AG09309 (cell line): ENCODE data around the gene FAXC.

ENCODE experiments used
- DNase-seq: peaks from one replicate; pipeline ENCODE4 v3.0.0-alpha.2; 2010; ENCODE audit warnings: low read depth
- H3K4me3 ChIP-seq: 2 replicates; pipeline ENCODE4 v1.5.1; 2011; ENCODE audit warnings: mild to moderate bottlenecking, low read depth, low read length, moderate library complexity; ENCODE audit not compliant: control insufficient read depth
- TF ChIP-seq, protein P1 (sequence below): IDR thresholded peaks from 2 replicates; pipeline ENCODE4 v1.5.1; 2011; ENCODE audit warnings: mild to moderate bottlenecking, low read depth, low read length, inconsistent platforms; ENCODE audit not compliant: insufficient read depth, control insufficient read depth; ENCODE audit errors: missing control alignments

The FAXC gene

DNA sequence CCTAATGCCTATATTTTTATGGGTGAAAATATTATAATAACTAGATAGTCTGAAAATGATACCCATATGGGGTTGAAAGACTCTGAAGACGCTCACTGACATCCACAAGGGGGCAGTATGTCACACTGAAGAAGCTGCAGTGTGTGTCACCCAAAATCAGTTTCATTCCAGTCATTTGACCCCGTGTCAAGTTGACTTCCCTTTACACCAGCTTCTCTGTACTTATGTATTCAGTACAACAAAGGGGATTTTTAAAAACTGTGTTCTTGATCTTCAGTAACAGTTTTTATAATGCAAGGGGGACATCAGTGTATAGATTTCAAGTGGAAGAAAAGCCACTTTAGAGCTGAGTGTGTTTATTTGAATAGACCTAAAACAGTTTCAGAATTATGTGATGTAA lies 19.3 kb downstream of the FAXC start:
- TF ChIP-seq, protein P1, sequence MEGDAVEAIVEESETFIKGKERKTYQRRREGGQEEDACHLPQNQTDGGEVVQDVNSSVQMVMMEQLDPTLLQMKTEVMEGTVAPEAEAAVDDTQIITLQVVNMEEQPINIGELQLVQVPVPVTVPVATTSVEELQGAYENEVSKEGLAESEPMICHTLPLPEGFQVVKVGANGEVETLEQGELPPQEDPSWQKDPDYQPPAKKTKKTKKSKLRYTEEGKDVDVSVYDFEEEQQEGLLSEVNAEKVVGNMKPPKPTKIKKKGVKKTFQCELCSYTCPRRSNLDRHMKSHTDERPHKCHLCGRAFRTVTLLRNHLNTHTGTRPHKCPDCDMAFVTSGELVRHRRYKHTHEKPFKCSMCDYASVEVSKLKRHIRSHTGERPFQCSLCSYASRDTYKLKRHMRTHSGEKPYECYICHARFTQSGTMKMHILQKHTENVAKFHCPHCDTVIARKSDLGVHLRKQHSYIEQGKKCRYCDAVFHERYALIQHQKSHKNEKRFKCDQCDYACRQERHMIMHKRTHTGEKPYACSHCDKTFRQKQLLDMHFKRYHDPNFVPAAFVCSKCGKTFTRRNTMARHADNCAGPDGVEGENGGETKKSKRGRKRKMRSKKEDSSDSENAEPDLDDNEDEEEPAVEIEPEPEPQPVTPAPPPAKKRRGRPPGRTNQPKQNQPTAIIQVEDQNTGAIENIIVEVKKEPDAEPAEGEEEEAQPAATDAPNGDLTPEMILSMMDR: peak; percentile 86
- peak; percentile 38 for DNase-seq
- H3K4me3 ChIP-seq: no peak overlapping the region

DNA sequence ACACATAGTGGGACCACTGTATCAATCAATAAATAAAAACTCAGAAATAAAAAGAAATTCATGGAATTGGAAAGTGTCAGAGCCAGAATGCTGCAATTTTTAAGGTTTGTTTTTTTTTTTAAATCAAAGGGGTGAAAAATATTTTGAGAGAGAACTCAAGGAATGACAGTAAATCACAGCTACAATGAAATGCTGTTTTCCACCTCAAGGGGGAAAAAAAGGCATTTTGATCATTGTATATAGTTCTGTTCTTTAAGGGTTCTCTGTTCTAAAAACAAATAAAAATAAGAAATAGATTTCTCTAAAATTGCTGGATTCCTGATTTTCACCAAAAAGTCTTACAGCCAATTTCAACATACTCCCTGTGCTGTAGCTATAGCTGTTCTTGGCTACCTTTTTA lies 24.5 kb downstream of the FAXC start:
- H3K4me3 ChIP-seq: no peak overlapping the region
- TF ChIP-seq, protein P1: no peak
- no peak for DNase-seq

DNA sequence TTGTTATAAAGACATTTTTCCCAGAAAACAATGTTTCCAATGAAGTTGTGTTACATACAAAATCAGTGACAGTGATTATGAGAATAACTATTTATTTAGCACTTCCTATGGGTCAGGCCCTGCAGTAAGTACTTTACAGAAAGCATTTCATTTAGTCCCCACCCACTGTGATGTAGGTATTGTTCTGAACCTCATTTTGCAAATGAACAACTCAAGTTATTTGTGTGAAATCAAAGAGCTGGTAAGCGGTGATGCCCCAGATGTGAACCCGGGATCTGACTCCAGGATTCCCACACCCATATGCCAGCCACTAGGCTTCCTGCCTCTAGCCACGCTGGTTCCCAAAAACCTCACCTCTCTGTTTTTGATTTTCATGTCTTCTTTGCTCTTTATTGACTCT lies 30.9 kb downstream of the FAXC start:
- no peak for DNase-seq
- TF ChIP-seq, protein P1: no peak
- no peak overlapping the region for H3K4me3 ChIP-seq

DNA sequence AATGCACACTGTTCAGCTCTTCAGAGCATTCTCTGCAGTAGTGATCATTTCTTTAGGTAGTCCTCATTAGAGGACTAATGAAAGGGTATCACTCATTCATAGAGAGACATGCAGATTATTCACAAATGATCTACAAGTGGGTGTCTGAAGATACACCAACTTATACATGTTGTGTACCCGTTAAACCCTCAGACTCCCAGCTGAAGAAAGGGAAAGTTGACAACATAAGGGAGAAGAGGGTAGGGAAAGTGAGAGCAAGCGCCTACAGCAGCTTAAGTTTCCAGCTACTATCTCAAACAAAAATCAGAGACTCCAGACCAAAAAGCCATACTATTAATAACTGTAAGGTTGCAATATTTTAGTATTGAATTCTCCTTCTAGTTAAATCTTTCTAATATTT lies 37.1 kb downstream of the FAXC start:
- TF ChIP-seq, protein P1: no peak
- H3K4me3 ChIP-seq: no peak overlapping the region
- DNase-seq: no peak

DNA sequence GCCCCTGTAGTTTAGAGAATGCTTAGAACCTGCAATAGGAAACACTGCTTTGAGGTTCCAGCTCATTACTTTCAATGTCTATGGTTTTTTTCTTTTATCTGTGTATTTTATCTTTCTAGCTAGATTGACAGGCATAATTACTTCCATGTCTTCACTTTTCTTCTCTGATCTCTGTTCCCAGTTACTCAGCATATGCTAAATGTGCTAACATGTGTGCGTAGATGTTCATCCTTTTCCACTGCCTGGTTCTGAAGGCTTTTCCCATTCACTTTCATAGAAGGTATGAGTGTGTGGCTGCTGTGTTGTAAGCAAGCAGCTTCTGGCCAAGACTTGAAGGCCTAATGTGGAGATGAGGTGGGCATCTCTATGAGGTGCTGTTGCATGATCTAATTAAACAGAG lies 38.9 kb downstream of the FAXC start:
- H3K4me3 ChIP-seq: no peak overlapping the region
- TF ChIP-seq, protein P1: no peak
- no peak for DNase-seq

DNA sequence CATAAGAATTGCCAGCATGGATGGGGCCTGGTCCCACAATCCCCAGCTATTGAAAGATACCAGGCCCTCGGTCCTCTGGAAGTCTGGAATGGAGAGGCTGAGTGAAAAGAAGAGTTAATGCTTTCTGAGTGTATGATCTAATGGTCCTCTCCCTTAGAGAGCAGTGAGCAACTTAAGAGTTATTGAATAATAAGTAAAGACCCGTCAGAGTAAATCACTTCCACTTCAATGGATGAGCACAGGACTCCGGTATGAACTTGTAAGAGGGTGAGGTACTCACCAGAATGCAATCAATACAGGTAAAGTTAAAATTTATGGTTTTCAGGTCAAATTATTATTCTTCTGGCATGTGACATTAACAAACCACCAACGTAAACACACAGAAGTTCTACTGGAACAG lies 39.9 kb downstream of the FAXC start:
- no peak for DNase-seq
- no peak overlapping the region for H3K4me3 ChIP-seq
- TF ChIP-seq, protein P1: no peak

DNA sequence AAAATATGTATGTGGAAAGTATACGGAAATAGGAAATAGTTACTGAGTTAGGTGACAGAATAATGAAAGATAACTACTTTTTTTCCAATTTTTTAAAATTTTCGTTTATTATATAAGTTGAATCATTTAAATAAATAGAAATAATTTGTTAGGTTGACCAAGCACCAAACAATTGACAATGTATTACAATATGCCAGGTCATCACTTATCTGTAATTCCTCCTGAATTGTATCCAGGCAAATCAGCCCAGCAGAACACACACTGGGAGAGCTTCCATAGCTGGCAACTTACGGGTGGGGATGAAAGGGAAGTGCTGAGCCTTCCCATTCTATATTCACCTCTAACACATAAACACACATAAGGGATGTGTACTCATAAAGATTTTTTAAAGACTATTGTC lies 40.7 kb downstream of the FAXC start:
- DNase-seq: no peak
- no peak overlapping the region for H3K4me3 ChIP-seq
- TF ChIP-seq, protein P1: no peak
